SK-N-SH (cell line): Measurements from ENCODE around the gene MT2A. TPM values are rescaled to one million over a fixed set of nuclear protein-coding genes. Genes with fewer than 3 reads are reported as not detected.

ENCODE experiments used
- CTCF ChIA-PET: fragments of 300-600, 350-600 bp; formaldehyde crosslinking; extraction: SDS; loops from one replicate; lab custom pipeline; 2021; lab: Yijun Ruan, JAX
- POLR2A ChIA-PET: fragments of 350-600 bp; sonication (Branson Sonifier 250); formaldehyde crosslinking; extraction: SDS; loops from one replicate; lab custom pipeline; 2020; ENCODE audit warnings: antibody characterized with exemption, inconsistent platforms; lab: Yijun Ruan, JAX
- DNase-seq: peaks from one replicate; pipeline ENCODE4 v3.0.0; 2012
- H2AFZ ChIP-seq: fragments of 200-600 bp; sonication (generic); 2 replicates; pipeline ENCODE4 v1.8.1; 2016; ENCODE audit warnings: antibody characterized with exemption, mild to moderate bottlenecking, low read depth
- H3F3A ChIP-seq: fragments of 200-600 bp; sonication (generic); replicated peaks from 2 replicates; pipeline ENCODE3; 2016; ENCODE audit warnings: antibody characterized with exemption, mild to moderate bottlenecking; ENCODE audit not compliant: insufficient read depth
- H3K27ac ChIP-seq, 2 experiments: fragments of 200-500 bp in 1 of 2; fragments of 200-600 bp in 1 of 2; sonication (Bioruptor generic) in 1 of 2; sonication (generic), shearing (Covaris generic) in 1 of 2; 2 replicates each; pipeline versions ENCODE4 v1.5.1 to v1.6.1; 2014 to 2016; ENCODE audit warnings: low read depth in 2 of 2, inconsistent platforms in 1 of 2, low read length in 1 of 2, mild to moderate bottlenecking in 1 of 2, mixed read lengths in 1 of 2
- H3K27me3 ChIP-seq: fragments of 200-600 bp; sonication (generic), shearing (Covaris generic); 2 replicates; pipeline ENCODE4 v1.6.1; 2016; ENCODE audit warnings: mixed run types; ENCODE audit not compliant: insufficient read depth
- H3K36me3 ChIP-seq, 2 experiments: fragments of 200-500 bp in 1 of 2; fragments of 200-600 bp in 1 of 2; sonication (Bioruptor generic) in 1 of 2; sonication (generic) in 1 of 2; replicated peaks in 1 of 2; 2 replicates each; pipeline versions ENCODE3 to v1.5.1; 2014 to 2016; ENCODE audit warnings: low read length in 1 of 2, mild to moderate bottlenecking in 1 of 2; ENCODE audit not compliant: insufficient read depth in 2 of 2, control insufficient read depth in 1 of 2
- H3K4me1 ChIP-seq, 2 experiments: fragments of 200-500 bp in 1 of 2; fragments of 200-600 bp in 1 of 2; sonication (Bioruptor generic) in 1 of 2; sonication (generic), shearing (Covaris generic) in 1 of 2; 2 replicates each; pipeline versions ENCODE4 v1.5.1 to v1.6.1; 2014 to 2016; ENCODE audit warnings: low read depth in 1 of 2, low read length in 1 of 2, mixed run types in 1 of 2; ENCODE audit not compliant: insufficient read depth in 2 of 2, control insufficient read depth in 1 of 2
- H3K4me2 ChIP-seq: fragments of 200-600 bp; sonication (generic), shearing (Covaris generic); 2 replicates; pipeline ENCODE4 v1.6.1; 2017; ENCODE audit warnings: mixed run types
- H3K4me3 ChIP-seq, 2 experiments: fragments of 200-500 bp in 1 of 2; fragments of 200-600 bp in 1 of 2; sonication (Bioruptor generic) in 1 of 2; sonication (generic), shearing (Covaris generic) in 1 of 2; 2 replicates each; pipeline versions ENCODE4 v1.5.1 to v1.8.1; 2014 to 2016; ENCODE audit warnings: low read depth in 2 of 2, inconsistent platforms in 1 of 2, low read length in 1 of 2, mild to moderate bottlenecking in 1 of 2, mixed read lengths in 1 of 2, moderate library complexity in 1 of 2
- H3K79me2 ChIP-seq: fragments of 200-600 bp; sonication (generic); 2 replicates; pipeline ENCODE4 v1.8.1; 2017; ENCODE audit warnings: mild to moderate bottlenecking; ENCODE audit not compliant: insufficient read depth
- H3K9ac ChIP-seq: fragments of 200-600 bp; sonication (generic); 2 replicates; pipeline ENCODE4 v1.6.1; 2017; ENCODE audit warnings: mixed run types
- H3K9me2 ChIP-seq: fragments of 200-600 bp; sonication (generic); 2 replicates; pipeline ENCODE4 v1.6.1; 2017; ENCODE audit warnings: mixed run types
- H3K9me3 ChIP-seq: fragments of 200-600 bp; sonication (generic); 2 replicates; pipeline ENCODE4 v1.6.1; 2017; ENCODE audit warnings: mixed run types, mild to moderate bottlenecking, moderate library complexity
- H4K20me1 ChIP-seq: fragments of 200-600 bp; sonication (generic); 2 replicates; pipeline ENCODE4 v1.6.1; 2017; ENCODE audit warnings: mild to moderate bottlenecking, mixed run types; ENCODE audit not compliant: insufficient read depth
- CHD2 ChIP-seq: fragments of 150-350 bp; IDR thresholded peaks from 2 replicates; pipeline ENCODE4 v1.6.1; 2018; ENCODE audit warnings: low read length; ENCODE audit not compliant: partially characterized antibody
- ELF1 ChIP-seq: IDR thresholded peaks from 2 replicates; pipeline ENCODE4 v1.4.0; 2012
- EZH2phosphoT487 ChIP-seq: fragments of 200-600 bp; sonication (generic); IDR thresholded peaks from 2 replicates; pipeline ENCODE4 v1.6.1; 2017; ENCODE audit warnings: low read depth, mixed run types, mild to moderate bottlenecking, antibody characterized with exemption, moderate library complexity, borderline replicate concordance
- FOSL2 ChIP-seq: IDR thresholded peaks from 2 replicates; pipeline ENCODE4 v1.4.0; 2012; ENCODE audit warnings: low read depth, mild to moderate bottlenecking, moderate library complexity, borderline replicate concordance
- FOXJ3 ChIP-seq: sonication (generic); formaldehyde crosslinking; IDR thresholded peaks from 2 replicates; pipeline ENCODE4 v1.5.1; 2020; ENCODE audit warnings: mild to moderate bottlenecking, missing genetic modification reagents
- GATA2 ChIP-seq: sonication (generic); formaldehyde crosslinking; IDR thresholded peaks from 2 replicates; pipeline ENCODE4 v1.5.0; 2020; ENCODE audit warnings: mild to moderate bottlenecking, missing genetic modification reagents
- IRF3 ChIP-seq: fragments of 150-350 bp; IDR thresholded peaks from 2 replicates; pipeline ENCODE4 v1.6.1; 2016; ENCODE audit warnings: mild to moderate bottlenecking, low read depth, low read length
- NRF1 ChIP-seq: IDR thresholded peaks from 2 replicates; pipeline ENCODE4 v1.6.1; 2012; ENCODE audit warnings: low read depth, mild to moderate bottlenecking, low read length
- RCOR1 ChIP-seq: fragments of 150-350 bp; IDR thresholded peaks from 2 replicates; pipeline ENCODE4 v1.6.1; 2017; ENCODE audit warnings: antibody characterized with exemption, low read length
- SIN3A ChIP-seq: IDR thresholded peaks from 2 replicates; pipeline ENCODE4 v1.6.1; 2012; ENCODE audit warnings: low read depth, mild to moderate bottlenecking, low read length, moderate library complexity, borderline replicate concordance
- TCF12 ChIP-seq: IDR thresholded peaks from 2 replicates; pipeline ENCODE4 v1.4.0; 2012
- ZBTB33 ChIP-seq: IDR thresholded peaks from 2 replicates; pipeline ENCODE4 v1.4.0; 2012; ENCODE audit warnings: low read depth, borderline replicate concordance
- WGBS: methylation state at CpG from one replicate; pipeline ENCODE4 v1.1.6; 2017; ENCODE audit warnings: low lambda C conversion rate; 5-methylcytosine and 5-hydroxymethylcytosine counted together
- polyA plus RNA-seq, 3 experiments: library from polyadenylated mRNA; depleted of rRNA; stranded (reverse); fragments of >200 nt; gene quantifications; 2 replicates each; pipeline ENCODE4 v1.2.3, GENCODE V29; 2012

MT2A gene
- polyA plus RNA-seq, 1 of the 3 experiments (the other 2 are of a cell fraction), result 133 TPM

- Histone ChIP-seq H3K9me2 (no peaks in the 10 kb centered on the region), H3K4me1 (peaks cover 3 to 26% of the 10 kb centered on the region in 2 experiments; a peak in 1 of 4 replicates), H3K4me3 (peak overlapping the region in 1 of 2 experiments; percentile 31; a peak in 1 of 4 replicates), H3K27me3 (peaks cover 22% of the 10 kb centered on the region; the same call in 1 of the 2 replicates), H3F3A (peaks cover 4% of the 10 kb centered on the region), H3K79me2 (peaks cover 1% of the 10 kb centered on the region; the same call in 1 of the 2 replicates), H3K27ac (no peak overlapping the region), H3K36me3 (no peaks in the 10 kb centered on the region), H4K20me1 (no peaks in the 10 kb centered on the region), H3K9me3 (no peaks in the 10 kb centered on the region), H2AFZ (no peak overlapping the region), H3K4me2 (no peak overlapping the region), H3K9ac (no peak overlapping the region)
- ChIA-PET CTCF (interaction anchor here (1.5 kb wide), 1 partner anchor 31 kb away, joined by 3 read pairs; no protein-coding TSS in a partner anchor), POLR2A (no interaction called here)
- 78% methylated on average over 14 of the region's 14 CpGs for WGBS
- no peak for TF ChIP-seq ELF1
- no peak for TF ChIP-seq ZBTB33
- DNase-seq, result no peak
These were observed 23.4 kb downstream of the MT2A start for GRCh38 chr16:56631832-56632155.

GRCh38 chr16:56632156-56632847 lies 23.9 kb downstream of the MT2A start, which contains the start of gene MT1M:
Gene MT1M, plus strand, starts transcription at chr16:56632659. Its CDS starts 73 bp downstream, at chr16:56632732.
- POLR2A ChIA-PET, result no interaction called here
- H3F3A ChIP-seq, result no peaks in the 10 kb centered on the region
- no peaks in the 10 kb centered on the region for H3K9me2 ChIP-seq
- H3K4me3 ChIP-seq, result peak within 1 kb of the TSS in 1 of 2 experiments; percentile 31; a peak in 2 of 4 replicates
- no peaks in the 10 kb centered on the region for H3K79me2 ChIP-seq
- 69% methylated on average over 45 of the region's 61 CpGs for WGBS
- H3K9me3 ChIP-seq, result no peaks in the 10 kb centered on the region
- peak; percentile 66 for DNase-seq
- H3K27ac ChIP-seq, result no peak within 1 kb of the TSS
- peaks cover 0 to 26% of the 10 kb centered on the region in 2 experiments; a peak in 1 of 4 replicates for H3K4me1 ChIP-seq
- H3K36me3 ChIP-seq, result no peaks in the 10 kb centered on the region
- peak within 1 kb of the TSS; percentile 35; the same call in 1 of the 2 replicates for H2AFZ ChIP-seq
- no peak within 1 kb of the TSS for H3K9ac ChIP-seq
- TF ChIP-seq EZH2phosphoT487 (no peak), RCOR1 (no peak), GATA2 (CRISPR knock-in tag) (no peak), ZBTB33 (no peak), TCF12 (no peak), CHD2 (no peak), FOXJ3 (CRISPR knock-in tag) (no peak), NRF1 (no peak), IRF3 (no peak), FOSL2 (no peak), SIN3A (no peak)
- TF ChIP-seq, all 33 proteins: peak for 0
- H3K27me3 ChIP-seq, result peaks cover 25% of the 10 kb centered on the region; the same call in 1 of the 2 replicates
- H3K4me2 ChIP-seq, result no peak within 1 kb of the TSS
- H4K20me1 ChIP-seq, result no peaks in the 10 kb centered on the region
- CTCF ChIA-PET, result interaction anchor here (1.5 kb wide), 1 partner anchor 32 kb away, joined by 3 read pairs; no protein-coding TSS in a partner anchor
